ENCODE data around the gene SPATS2L.

Gene SPATS2L

DNA sequence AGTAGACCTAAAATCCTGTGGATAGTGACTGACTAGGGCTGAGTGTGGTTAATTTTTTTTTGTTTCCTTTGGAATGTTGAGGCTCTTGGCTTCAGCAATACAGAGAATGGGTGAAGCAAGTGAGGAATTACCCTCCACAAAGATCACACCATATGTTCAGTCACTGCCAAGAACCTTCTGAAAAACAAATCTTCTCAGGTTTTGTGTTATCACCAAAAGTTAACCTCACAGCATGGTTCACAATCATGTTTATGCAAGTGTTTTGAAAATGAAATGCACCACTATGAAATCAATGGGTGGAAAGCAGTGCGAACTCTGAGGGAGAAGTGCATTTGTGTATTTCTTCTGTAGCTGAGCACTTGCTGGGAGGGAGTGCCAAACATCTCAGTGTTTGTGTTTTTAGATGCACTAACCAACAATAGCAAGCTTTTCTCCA lies 44.4 kb downstream of the SPATS2L start:
- intact Hi-C loops (cut with DNase I; ENCODE audit: low total_unique reads), result no loop called here
- Histone ChIP-seq H3K27ac (no peak overlapping the region), H3K4me1 (peaks cover 0 to 43% (median 19%) of the 10 kb centered on the region in 4 donors), H3K4me3 (no peak overlapping the region), H3K36me3 (no peaks in the 10 kb centered on the region), H3K9me3 (no peaks in the 10 kb centered on the region), H3K27me3 (no peaks in the 10 kb centered on the region)
- no peak for DNase-seq
- TF ChIP-seq, protein P1, sequence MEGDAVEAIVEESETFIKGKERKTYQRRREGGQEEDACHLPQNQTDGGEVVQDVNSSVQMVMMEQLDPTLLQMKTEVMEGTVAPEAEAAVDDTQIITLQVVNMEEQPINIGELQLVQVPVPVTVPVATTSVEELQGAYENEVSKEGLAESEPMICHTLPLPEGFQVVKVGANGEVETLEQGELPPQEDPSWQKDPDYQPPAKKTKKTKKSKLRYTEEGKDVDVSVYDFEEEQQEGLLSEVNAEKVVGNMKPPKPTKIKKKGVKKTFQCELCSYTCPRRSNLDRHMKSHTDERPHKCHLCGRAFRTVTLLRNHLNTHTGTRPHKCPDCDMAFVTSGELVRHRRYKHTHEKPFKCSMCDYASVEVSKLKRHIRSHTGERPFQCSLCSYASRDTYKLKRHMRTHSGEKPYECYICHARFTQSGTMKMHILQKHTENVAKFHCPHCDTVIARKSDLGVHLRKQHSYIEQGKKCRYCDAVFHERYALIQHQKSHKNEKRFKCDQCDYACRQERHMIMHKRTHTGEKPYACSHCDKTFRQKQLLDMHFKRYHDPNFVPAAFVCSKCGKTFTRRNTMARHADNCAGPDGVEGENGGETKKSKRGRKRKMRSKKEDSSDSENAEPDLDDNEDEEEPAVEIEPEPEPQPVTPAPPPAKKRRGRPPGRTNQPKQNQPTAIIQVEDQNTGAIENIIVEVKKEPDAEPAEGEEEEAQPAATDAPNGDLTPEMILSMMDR (IDR thresholded peaks at IDR 0.05), result no peak

DNA sequence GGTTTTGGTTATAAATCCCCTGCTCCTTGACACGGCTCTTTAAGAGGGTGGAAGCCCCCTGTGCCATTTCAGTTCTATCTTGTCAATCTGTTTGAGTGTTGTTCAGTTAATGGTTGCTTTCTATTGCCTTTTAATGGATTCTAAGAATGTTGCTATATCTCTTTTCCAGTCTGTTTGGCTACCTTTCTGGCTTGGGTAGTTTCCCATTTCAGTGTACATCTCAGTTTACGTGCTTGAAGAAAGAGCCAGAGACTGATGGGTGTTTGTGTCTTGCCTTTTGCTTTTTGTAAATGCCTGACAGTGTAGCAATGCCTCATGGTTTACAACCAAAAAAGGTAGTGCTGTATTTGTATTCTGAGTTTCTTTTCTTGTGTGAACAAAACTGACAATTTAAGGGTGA lies 45.3 kb downstream of the SPATS2L start:
- H3K4me1 ChIP-seq, result peaks cover 0 to 40% (median 21%) of the 10 kb centered on the region in 4 donors
- no peaks in the 10 kb centered on the region for H3K36me3 ChIP-seq
- no peaks in the 10 kb centered on the region for H3K27me3 ChIP-seq
- DNase-seq, result no peak
- no peak overlapping the region for H3K4me3 ChIP-seq
- H3K9me3 ChIP-seq, result no peaks in the 10 kb centered on the region
- TF ChIP-seq, protein P1 (IDR thresholded peaks at IDR 0.05), result no peak
- peak overlapping the region in 1 of 2 donors; percentile 74 for H3K27ac ChIP-seq
- intact Hi-C loops (cut with DNase I; ENCODE audit: low total_unique reads), result no loop called here

DNA sequence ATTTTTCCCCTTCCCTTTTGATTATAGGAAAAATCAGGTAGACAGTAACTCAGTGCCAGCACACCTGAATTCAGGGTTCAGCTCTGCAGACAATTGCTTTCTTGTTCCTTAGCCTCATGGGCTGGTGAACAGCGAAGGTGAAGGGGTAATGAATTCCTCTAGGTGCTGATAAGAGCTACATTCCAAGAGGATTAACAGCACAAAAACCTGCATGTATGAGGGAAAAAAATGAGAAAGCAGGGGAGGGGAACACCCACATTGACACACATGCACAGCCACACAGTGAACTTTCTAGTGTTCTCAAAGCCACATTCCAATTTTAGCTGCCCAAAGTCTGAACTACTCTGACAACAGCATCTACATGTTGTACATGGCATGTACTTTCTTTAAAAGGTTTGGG lies 46.1 kb downstream of the SPATS2L start:
- Histone ChIP-seq H3K9me3 (no peaks in the 10 kb centered on the region), H3K4me3 (peak overlapping the region in 1 of 2 donors; percentile 2), H3K4me1 (peaks cover 0 to 48% (median 28%) of the 10 kb centered on the region in 4 donors), H3K36me3 (no peaks in the 10 kb centered on the region), H3K27ac (peak overlapping the region; percentile 69 to 74), H3K27me3 (no peaks in the 10 kb centered on the region)
- TF ChIP-seq, protein P1 (IDR thresholded peaks at IDR 0.05), result no peak
- intact Hi-C loops (cut with DNase I; ENCODE audit: low total_unique reads), result no loop called here
- DNase-seq, result no peak

DNA sequence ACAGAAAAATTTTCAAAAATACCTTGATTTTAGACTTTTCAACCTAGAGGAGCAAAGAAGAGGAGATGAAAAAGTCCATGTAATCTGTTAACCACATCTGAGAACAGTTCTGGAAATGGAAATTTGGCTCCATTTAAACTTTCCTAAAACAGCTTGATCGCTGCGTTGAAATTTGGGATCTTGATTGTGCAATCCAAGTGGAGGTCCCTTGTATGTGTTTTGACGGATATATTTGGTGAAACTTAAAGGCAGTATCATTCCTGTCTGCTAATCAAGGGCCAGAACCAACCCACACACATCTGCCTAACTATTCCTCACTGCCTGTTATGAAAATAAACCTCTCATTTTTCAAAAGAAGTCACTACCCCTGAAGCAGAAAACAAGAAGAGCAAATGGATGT lies 46.6 kb downstream of the SPATS2L start:
- Histone ChIP-seq H3K4me3 (peak overlapping the region in 1 of 2 donors; percentile 2), H3K4me1 (peaks cover 0 to 53% (median 31%) of the 10 kb centered on the region in 4 donors), H3K9me3 (no peaks in the 10 kb centered on the region), H3K27ac (peak overlapping the region; percentile 69 to 74), H3K27me3 (no peaks in the 10 kb centered on the region), H3K36me3 (no peaks in the 10 kb centered on the region)
- intact Hi-C loops (cut with DNase I; ENCODE audit: low total_unique reads), result no loop called here
- TF ChIP-seq, protein P1 (IDR thresholded peaks at IDR 0.05), result no peak
- no peak for DNase-seq

DNA sequence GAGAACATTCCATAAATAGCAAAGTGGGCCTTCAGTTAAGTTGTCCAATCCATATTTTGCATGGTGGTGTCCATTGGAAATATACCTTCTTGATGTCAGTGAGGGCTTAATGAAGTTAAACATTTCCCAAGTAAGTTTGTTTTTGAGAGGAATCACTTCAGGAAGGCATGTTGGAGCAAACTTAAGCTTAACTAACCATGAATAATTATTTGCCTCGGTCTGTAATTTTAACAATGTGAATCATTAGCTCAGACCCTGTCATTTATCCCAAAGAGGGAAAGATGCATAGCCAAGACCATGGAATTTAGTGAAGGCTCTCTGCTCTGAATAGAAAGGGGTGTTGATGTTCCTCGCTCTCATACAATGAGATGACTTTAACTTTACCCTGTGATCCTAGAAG lies 47.4 kb downstream of the SPATS2L start:
- Histone ChIP-seq H3K36me3 (no peaks in the 10 kb centered on the region), H3K9me3 (no peaks in the 10 kb centered on the region), H3K27me3 (no peaks in the 10 kb centered on the region), H3K4me3 (no peak overlapping the region), H3K4me1 (peaks cover 0 to 57% (median 33%) of the 10 kb centered on the region in 4 donors), H3K27ac (peak overlapping the region; percentile 69 to 74)
- TF ChIP-seq, protein P1 (IDR thresholded peaks at IDR 0.05), result no peak
- DNase-seq, result no peak
- intact Hi-C loops (cut with DNase I; ENCODE audit: low total_unique reads), result no loop called here

Data from tibial artery (tissue), 4 donors.